Globus pallidus (tissue), 1 donor: Measurements from ENCODE around the gene LYZL1.
"Not testable (repeated sequence)": the region's sequence is repeated elsewhere in the genome, so short reads cannot be mapped to it uniquely, and the experiment has no call there.

Experiments used
- DNase-seq: peaks from one replicate; pipeline ENCODE4 v3.0.0-alpha.2; 2015; ENCODE audit warnings: low spot score

Gene LYZL1

DNA sequence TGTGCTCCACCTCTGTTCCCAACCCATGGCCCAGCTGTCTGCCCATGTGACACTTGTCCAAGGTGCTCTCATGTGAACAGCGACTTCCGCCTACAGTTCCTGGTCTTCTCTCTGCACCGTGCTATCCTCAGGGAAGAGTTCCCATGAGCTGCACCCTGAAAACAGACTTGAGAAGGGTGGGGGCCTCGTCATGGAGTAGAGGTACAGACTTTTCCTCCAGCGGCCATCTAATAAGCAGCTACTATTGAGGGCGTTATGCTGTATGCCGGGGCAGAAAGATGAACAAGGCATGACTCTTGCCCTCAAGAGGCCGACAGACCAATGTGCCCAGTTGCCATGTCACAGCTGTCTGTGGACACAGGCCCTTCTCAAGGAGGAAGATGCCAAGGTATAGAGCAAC is 25.4 kb upstream of the LYZL1 start:
- DNase-seq = no peak

- no peak for DNase-seq
Measured at GRCh38 chr10:29265210-29265768, 23.6 kb upstream of the LYZL1 start.

GRCh38 chr10:29266641-29267040 is 22.2 kb upstream of the LYZL1 start:
- no peak for DNase-seq

DNA sequence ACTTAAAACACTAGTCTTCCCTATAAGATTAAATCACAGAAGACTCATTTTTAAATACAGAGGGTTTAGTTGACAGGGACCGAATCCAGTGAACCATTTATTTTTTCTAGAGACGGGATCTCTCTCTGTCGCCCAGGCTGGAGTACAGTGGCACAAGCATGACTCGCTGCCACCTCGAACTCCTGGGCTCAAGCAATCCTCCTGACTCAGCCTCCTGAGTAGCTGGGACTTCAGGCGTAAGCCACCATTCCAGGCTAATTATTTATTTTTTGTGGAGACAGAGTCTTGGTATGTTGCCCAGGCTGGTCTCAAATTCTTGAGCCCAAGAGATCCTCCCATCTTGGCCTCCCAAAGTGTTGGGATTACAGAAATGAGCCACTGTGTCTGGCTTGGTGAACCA is 20.9 kb upstream of the LYZL1 start:
- no peak for DNase-seq

DNA sequence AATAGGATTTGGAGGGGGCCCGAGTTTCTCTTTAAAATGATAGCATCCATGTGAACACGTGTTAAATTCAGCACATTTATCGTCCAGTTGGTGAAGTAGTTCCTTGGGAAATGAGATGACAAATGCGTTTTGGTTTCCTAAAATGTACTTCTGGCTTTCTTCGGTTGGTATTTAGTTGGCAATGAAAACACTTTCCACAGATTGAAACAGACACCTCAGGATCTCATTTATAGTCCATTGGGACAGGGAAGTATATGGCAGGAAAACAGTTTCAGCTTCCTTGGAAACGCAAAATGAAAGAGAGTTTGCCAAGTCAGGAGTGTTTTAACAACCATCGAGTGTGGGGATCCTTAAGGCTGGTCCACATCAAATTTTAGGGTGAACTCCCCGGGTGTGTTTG is 19.4 kb upstream of the LYZL1 start:
- DNase-seq = no peak

DNA sequence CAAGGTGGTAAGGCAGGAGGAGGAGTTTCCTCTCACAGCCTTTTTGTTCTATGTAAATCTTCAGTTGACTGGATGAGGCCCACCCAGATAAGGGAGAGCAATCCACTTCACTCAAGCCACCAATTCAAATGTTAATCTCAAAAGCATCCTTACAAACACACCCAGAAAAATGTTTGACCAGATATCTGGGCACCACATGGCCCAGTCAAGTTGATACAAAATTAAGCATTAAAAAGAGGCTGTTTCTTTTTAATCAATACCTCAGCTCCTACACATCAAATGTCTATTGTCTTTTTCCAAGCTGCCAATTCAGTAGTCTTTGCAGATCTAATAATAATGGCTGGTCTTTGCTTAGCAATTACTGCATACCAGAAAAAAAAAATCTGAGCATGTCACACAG is 18.0 kb upstream of the LYZL1 start:
- DNase-seq = no peak

GRCh38 chr10:29271877-29272276 is 17.0 kb upstream of the LYZL1 start:
- no peak for DNase-seq

DNA sequence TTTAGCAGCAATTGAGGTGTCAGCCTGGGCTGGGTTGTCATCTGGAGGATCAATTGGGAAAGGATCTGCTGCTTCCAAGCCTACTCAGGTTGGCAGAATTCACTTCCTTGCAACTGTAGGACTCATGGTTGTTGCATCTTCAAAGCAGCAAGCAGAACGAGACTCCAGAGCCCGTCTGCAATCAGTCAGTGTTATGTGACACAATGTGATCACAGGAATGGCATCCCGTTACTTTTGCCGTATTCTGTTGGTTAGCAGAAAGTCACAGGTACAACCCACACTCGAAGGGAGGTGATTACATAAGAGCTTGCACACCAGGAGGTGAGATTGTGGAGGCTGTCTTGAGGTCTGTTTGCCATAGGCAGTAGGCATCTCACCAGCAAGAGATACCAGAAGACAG is 15.4 kb upstream of the LYZL1 start:
- no peak for DNase-seq

DNA sequence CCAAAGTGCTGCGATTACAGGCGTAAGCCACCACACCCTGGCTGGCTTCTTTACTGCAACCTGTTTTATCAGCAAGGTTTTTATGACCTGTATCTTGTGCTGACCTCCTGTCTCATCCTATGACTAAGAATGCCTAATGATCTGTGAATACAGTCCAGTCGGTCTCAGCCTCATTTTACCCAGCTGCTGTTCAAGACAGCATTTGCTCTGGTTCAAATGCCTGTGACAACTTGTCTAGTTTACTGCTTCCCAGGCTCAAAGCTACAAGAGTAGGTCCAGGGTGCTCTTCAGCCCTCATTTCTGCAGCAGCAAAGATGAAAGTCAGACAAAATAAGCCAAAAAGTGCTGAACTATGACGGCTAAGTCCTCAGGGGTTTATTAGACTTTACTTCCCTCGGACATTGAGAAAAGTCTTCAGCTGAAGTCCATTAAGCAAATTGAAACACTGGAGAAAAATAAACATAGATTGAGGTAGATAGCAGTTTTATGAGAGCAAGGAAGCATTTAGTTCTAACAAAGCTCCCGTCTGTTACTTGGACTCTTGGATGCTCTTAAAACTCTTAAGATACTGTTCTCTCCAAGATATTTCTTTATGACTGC is 12.5 kb upstream of the LYZL1 start:
- DNase-seq = no peak

DNA sequence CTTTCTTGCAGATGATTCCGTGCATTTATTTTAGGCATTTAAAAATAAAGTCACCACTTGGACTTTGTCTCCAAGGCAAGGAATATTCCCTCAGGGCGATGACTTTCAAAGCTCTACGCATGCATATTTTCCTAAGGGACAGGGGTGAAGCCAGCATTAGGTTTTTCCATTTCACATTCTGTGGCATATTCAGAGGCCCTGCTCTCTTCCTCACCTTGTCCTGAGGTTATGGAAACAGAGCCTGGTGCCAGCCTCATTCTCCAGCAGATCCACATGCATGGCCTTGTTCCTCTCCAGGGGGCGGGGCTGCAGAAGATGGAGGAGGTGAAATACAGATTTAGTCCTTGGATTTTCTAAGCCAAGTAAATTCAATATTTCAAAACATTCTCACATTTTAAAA is 11.6 kb upstream of the LYZL1 start:
- DNase-seq = no peak

DNA sequence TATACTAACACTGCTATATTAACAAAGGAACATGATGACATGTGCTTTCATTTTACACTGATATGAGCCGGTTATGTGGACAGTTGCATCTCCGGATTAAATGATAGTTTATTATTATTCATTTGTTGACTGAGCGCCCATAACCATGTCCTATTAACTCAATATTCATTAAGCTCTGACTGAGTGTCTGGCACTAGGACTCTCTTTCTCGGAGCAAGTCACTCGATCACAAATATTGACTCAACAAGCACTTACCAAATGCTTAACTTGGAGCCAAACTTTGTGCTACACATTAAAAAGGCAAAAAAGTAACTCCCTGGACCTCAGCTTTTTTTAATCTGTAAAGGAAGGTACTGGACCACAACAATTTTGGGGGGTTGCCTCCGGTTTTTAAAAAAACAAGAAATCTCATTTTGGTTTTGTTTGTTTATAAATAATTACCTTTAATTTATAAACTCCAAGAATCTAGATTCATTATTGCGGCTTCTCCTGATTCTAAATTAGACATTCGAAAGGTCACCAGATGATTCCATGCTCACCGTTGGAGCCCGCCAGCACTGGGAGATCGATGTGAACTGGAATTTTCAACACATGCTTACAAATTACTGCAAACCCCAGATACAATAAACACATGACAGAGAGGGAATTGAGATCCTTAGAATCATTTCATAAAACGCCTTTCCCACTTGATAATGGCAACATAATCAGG is 8.9 kb upstream of the LYZL1 start:
- no peak for DNase-seq

DNA sequence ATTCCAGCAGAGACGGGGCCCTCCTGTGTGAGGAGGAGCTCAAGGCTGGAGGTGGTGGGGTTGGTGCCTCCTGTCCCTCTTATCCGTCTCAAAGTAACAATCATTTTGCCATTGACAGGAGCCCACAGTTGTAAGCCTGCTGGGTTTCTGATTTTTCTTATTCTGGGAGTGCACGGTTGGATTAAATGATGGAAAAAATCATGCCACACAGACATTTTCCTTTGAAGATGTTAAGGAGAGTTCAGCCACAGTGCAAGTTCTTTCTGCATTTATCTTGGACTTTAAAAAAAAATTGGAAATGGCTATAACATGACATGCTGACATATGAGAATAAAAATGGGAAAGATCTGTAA is 8.4 kb upstream of the LYZL1 start:
- no peak for DNase-seq

DNA sequence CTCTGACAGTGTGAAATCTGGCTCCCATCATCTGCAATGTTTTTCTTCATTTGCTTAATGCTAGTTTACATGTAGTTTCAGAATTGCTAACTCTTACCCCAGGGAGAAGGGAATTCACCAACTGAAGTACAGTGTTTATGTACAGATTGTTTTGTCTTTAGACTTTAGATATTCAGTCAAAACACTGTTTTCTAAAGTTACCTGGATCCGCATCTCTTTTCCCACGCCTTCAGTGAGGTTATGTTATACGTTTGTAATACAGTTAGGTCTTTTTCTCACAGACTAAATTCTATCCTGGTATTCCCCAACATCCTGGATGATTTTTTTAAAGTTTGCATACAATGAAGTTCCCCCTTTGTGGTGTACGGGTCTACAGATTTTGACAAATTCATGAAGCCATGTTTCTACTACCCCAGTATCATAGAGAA is 3.2 kb upstream of the LYZL1 start:
- no peak for DNase-seq

DNA sequence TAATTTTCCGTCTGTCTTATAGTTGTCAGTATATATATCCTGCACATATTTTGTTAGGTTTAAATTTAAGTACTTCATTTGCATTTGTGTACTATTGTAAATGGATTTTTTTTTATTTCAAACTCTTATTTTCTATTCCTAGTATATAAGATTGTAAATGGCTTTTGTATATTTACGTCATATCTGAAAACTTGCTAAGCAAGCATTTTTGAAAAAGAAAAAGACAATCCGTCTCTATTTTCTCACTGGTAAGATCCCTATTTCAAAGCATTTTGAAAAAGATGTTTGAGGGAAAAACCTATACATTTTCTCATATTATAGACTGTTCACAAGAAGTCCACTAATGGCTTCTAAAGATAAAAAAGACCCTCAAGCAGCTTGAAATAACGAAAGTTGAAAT is 1.2 kb upstream of the LYZL1 start:
- no peak for DNase-seq

GRCh38 chr10:29291561-29291960 is 2.7 kb downstream of the LYZL1 start:
- DNase-seq = not testable (repeated sequence)

DNA sequence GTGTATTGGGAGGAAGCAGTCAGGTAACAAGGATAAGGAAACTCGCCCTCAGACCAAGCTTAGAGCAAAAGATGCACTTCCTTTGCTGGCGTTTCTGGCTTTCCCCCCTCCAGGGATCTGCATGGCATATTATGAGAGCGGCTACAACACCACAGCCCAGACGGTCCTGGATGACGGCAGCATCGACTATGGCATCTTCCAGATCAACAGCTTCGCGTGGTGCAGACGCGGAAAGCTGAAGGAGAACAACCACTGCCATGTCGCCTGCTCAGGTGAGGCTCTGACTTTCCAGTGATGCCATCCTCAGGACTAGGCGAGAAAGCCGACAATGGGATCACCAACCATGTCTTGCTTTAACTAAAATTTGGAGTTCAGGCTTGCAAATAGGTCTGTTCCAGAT is 3.5 kb downstream of the LYZL1 start:
- DNase-seq = not testable (repeated sequence)

- DNase-seq = no peak
Measured at GRCh38 chr10:29295813-29296212, 6.9 kb downstream of the LYZL1 start.

- DNase-seq = no peak
Measured at GRCh38 chr10:29297678-29298077, 8.8 kb downstream of the LYZL1 start.

DNA sequence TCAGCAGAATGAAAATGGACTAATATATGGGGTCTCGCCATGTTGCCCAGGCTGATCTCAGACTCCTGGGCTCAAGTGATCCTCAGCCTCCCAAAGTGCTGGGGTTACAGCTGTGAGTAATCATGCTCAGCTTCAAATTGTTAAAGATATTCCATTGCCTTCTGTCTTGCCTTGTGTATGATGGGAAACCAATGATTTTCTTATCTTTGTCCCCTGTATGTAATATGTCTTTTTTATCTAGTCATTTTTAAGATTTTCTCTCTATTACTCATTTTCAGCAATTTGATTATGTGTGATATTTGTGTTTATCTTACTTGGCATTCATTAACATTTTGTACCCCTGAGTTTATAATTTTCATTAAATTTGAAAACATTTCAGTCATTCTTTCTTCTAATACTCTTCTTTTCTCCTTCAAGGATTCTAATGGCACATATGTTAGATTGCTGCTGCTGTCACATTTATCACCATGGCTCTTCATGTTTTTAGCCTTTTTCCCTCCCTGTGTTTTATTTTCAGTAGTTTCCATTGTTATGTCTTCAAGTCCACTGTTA is 12.6 kb downstream of the LYZL1 start:
- no peak for DNase-seq

- DNase-seq = no peak
Measured at GRCh38 chr10:29302499-29302898, 13.6 kb downstream of the LYZL1 start.

DNA sequence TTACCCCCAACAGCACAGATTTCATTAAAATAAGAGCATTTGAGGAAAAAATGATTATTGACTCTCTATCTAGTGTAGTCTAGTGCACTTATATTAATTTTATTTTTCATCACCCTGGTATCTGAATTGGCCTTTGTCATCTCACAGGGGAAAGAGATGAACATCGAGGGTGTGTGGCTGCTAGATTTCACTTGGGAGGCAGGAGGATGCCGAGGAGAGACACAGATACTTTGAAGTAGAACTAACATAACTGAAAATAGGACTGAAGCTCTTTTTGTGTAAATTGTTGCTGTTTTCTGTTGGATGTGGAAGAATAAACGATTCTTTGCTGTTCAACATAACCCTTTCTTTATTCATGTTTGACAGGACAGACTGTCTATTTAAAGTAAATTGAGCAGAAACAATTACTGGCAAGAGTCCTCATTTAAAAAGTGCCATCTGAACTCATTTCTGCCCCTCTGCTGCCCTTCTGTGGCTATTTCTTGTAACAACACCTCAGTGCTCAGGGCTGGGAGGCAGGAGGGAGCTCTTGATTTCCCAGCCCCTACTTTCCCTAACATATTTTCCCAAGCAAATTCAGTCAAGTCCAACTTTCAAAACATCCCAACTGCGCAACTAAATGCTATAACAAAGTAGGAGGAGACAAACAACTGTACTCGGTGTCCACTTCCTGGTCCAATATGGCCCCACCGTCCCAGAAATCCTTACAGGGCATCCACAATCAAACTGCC is 15.6 kb downstream of the LYZL1 start:
- DNase-seq = peak; percentile 90

DNA sequence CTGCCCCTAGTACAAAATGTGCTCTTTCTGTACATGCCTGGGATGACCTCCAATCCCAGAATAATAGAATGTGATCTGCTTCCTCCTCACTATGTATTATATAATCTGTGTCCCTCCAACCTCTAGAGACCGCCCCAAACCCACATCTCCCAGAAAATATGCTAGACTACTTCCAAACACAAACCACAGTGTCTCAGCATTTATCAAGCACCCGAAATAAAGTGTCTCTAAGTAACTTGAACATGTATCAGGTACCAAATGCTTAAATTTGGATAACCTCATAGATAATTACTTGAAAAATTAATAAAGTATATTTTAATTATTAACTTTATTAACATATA is 16.1 kb downstream of the LYZL1 start:
- peak; percentile 5 for DNase-seq

- DNase-seq = no peak
Measured at GRCh38 chr10:29306688-29307087, 17.8 kb downstream of the LYZL1 start.
